ENCODE data around the gene SLC37A3.

Gene SLC37A3

GRCh38 chr7:140310337-140311002 is 87.9 kb downstream of the SLC37A3 start:
- DNase-seq: no peak

- DNase-seq: no peak
Measured at GRCh38 chr7:140308060-140308459, 90.3 kb downstream of the SLC37A3 start.

- DNase-seq: peak; percentile 61
Measured at GRCh38 chr7:140304191-140304799, 94.0 kb downstream of the SLC37A3 start.

GRCh38 chr7:140300243-140301136 is 97.8 kb downstream of the SLC37A3 start:
- no peak for DNase-seq

- no peak for DNase-seq
Measured at GRCh38 chr7:140298213-140298612, 100.1 kb downstream of the SLC37A3 start.

- DNase-seq: no peak
Measured at GRCh38 chr7:140297192-140297591, 101.1 kb downstream of the SLC37A3 start.

- DNase-seq: no peak
Measured at GRCh38 chr7:140295224-140295738, 103.0 kb downstream of the SLC37A3 start.

GRCh38 chr7:140294454-140294853 is 103.9 kb downstream of the SLC37A3 start:
- DNase-seq: no peak

- DNase-seq: no peak
Measured at GRCh38 chr7:140292438-140292837, 105.9 kb downstream of the SLC37A3 start.

- no peak for DNase-seq
Measured at GRCh38 chr7:140289804-140290203, 108.5 kb downstream of the SLC37A3 start.

GRCh38 chr7:140287988-140288387 is 110.3 kb downstream of the SLC37A3 start:
- DNase-seq: no peak

- no peak for DNase-seq
Measured at GRCh38 chr7:140285938-140286337, 112.4 kb downstream of the SLC37A3 start.

GRCh38 chr7:140284062-140284461 is 114.3 kb downstream of the SLC37A3 start:
- DNase-seq: no peak
